Measurements from ENCODE around the gene GDPD5.

Gene GDPD5

GRCh38 chr11:75441804-75442132 is 84.0 kb downstream of the GDPD5 start:
- DNase-seq: no peak

- no peak for DNase-seq
Observed at GRCh38 chr11:75440960-75441803, 84.6 kb downstream of the GDPD5 start.

- no peak for DNase-seq
Observed at GRCh38 chr11:75439495-75440120, 86.1 kb downstream of the GDPD5 start.

- no peak for DNase-seq
Observed at GRCh38 chr11:75439026-75439425, 86.7 kb downstream of the GDPD5 start.

- DNase-seq: no peak
Observed at GRCh38 chr11:75437966-75438659, 87.6 kb downstream of the GDPD5 start.

GRCh38 chr11:75436806-75437205 is 88.9 kb downstream of the GDPD5 start:
- DNase-seq: no peak

GRCh38 chr11:75435571-75435925 is 90.2 kb downstream of the GDPD5 start:
- no peak for DNase-seq

- no peak for DNase-seq
Observed at GRCh38 chr11:75434886-75435570, 90.7 kb downstream of the GDPD5 start.

GRCh38 chr11:75434051-75434450 is 91.7 kb downstream of the GDPD5 start:
- no peak for DNase-seq

GRCh38 chr11:75433443-75433842 is 92.3 kb downstream of the GDPD5 start:
- DNase-seq: no peak

- DNase-seq: no peak
Observed at GRCh38 chr11:75432911-75433321, 92.8 kb downstream of the GDPD5 start, which contains the start of gene KLHL35. Gene KLHL35 (minus strand): TSS chr11:75433203. CDS start chr11:75430629, 2,574 bp downstream.

GRCh38 chr11:75431533-75432525 is 93.9 kb downstream of the GDPD5 start:
- DNase-seq: no peak

- no peak for DNase-seq
Observed at GRCh38 chr11:75430714-75431532, 94.8 kb downstream of the GDPD5 start.

- peak; percentile 91 for DNase-seq
Observed at GRCh38 chr11:75429902-75430713, 95.6 kb downstream of the GDPD5 start.

GRCh38 chr11:75429641-75429901 is 96.2 kb downstream of the GDPD5 start:
- DNase-seq: no peak

- DNase-seq: no peak
Observed at GRCh38 chr11:75428989-75429640, 96.6 kb downstream of the GDPD5 start.

- peak; percentile 96 for DNase-seq
Observed at GRCh38 chr11:75428281-75428724, 97.4 kb downstream of the GDPD5 start.

- DNase-seq: no peak
Observed at GRCh38 chr11:75427181-75427580, 98.6 kb downstream of the GDPD5 start.

GRCh38 chr11:75426720-75427086 is 99.0 kb downstream of the GDPD5 start:
- no peak for DNase-seq

- no peak for DNase-seq
Observed at GRCh38 chr11:75425422-75425821, 100.3 kb downstream of the GDPD5 start.

All from hematopoietic multipotent progenitor cell treated with erythropoietin and hydrocortisone succinate and interleukin-3 and kit ligand, for 4 days (in vitro differentiated cells).